Measurements from ENCODE around the gene RYR1.

GRCh38 chr19:38624822-38625221 lies 191.3 kb downstream of the RYR1 start:
- TF ChIP-seq CTCF (IDR thresholded peaks at IDR 0.05; ENCODE audit: control extremely low read depth in 1 of 3, insufficient read depth in 1 of 3, low read depth in 1 of 3, low read length in 3 of 3): no peak
- TF ChIP-seq EP300 (IDR thresholded peaks at IDR 0.05; ENCODE audit: borderline replicate concordance in 1 of 2, low read depth in 2 of 2, low read length in 2 of 2): no peak
- TF ChIP-seq POLR2AphosphoS5 (IDR thresholded peaks at IDR 0.05; ENCODE audit: low read depth, low read length): no peak
- TF ChIP-seq SIN3A (conservative IDR thresholded peaks at IDR 0.05 in 1 of 2, IDR thresholded peaks at IDR 0.05 in 1 of 2; ENCODE audit: low read depth in 1 of 2, low read length in 2 of 2): no peak
- no peak for TF ChIP-seq BRCA1 (IDR thresholded peaks at IDR 0.05; ENCODE audit: low read depth, low read length)
- no peak for TF ChIP-seq HDAC2 (IDR thresholded peaks at IDR 0.05; ENCODE audit: borderline replicate concordance in 1 of 2, low read depth in 2 of 2, low read length in 2 of 2)
- TF ChIP-seq CEBPB (IDR thresholded peaks at IDR 0.05; ENCODE audit: low read depth, low read length): no peak
- no peak for TF ChIP-seq POLR2A (IDR thresholded peaks at IDR 0.05; ENCODE audit: control extremely low read depth in 1 of 2, low read depth in 2 of 2, low read length in 2 of 2)
- no peak for TF ChIP-seq GTF2F1 (IDR thresholded peaks at IDR 0.05; ENCODE audit: borderline replicate concordance, low read depth, low read length)
- no peak for TF ChIP-seq KDM1A (IDR thresholded peaks at IDR 0.05; ENCODE audit: borderline replicate concordance, low read length)
- no peak for TF ChIP-seq GABPA (IDR thresholded peaks at IDR 0.05; ENCODE audit: borderline replicate concordance, insufficient read depth, low read length)
- TF ChIP-seq CHD2 (IDR thresholded peaks at IDR 0.05; ENCODE audit: low read length): no peak
- no peak for TF ChIP-seq CBX5 (IDR thresholded peaks at IDR 0.05; ENCODE audit: low read depth, low read length)
- no peak for TF ChIP-seq NRF1 (IDR thresholded peaks at IDR 0.05; ENCODE audit: low read depth, low read length)
